T-helper 22 cell (primary cell): Measurements from ENCODE around the gene DDN.

Experiments
- DNase-seq: peaks from one replicate; pipeline ENCODE4 v3.0.0-alpha.2; 2020; ENCODE audit warnings: low read depth

DDN gene

GRCh38 chr12:48966177-48966895 lies 32.8 kb downstream of the DDN start:
- no peak for DNase-seq

- DNase-seq: no peak
These were observed 33.8 kb downstream of the DDN start for GRCh38 chr12:48965298-48965838.

GRCh38 chr12:48961801-48962200 lies 37.4 kb downstream of the DDN start:
- DNase-seq: no peak

- no peak for DNase-seq
These were observed 37.8 kb downstream of the DDN start for GRCh38 chr12:48961331-48961730.

- no peak for DNase-seq
These were observed 38.3 kb downstream of the DDN start for GRCh38 chr12:48960834-48961233.

- no peak for DNase-seq
These were observed 41.2 kb downstream of the DDN start for GRCh38 chr12:48958049-48958388.

GRCh38 chr12:48957141-48958048 lies 41.8 kb downstream of the DDN start, which contains the start of gene ARF3:
Gene ARF3 (minus strand): TSS chr12:48957487. CDS start chr12:48941095, 16,392 bp downstream.
- peak; percentile 90 for DNase-seq

- DNase-seq: no peak
These were observed 42.7 kb downstream of the DDN start for GRCh38 chr12:48956279-48957140.

- no peak for DNase-seq
These were observed 44.2 kb downstream of the DDN start for GRCh38 chr12:48954841-48955501.

- DNase-seq: no peak
These were observed 45.1 kb downstream of the DDN start for GRCh38 chr12:48954061-48954460.

- DNase-seq: no peak
These were observed 46.5 kb downstream of the DDN start for GRCh38 chr12:48952691-48953090.

GRCh38 chr12:48947727-48948126 lies 51.4 kb downstream of the DDN start:
- no peak for DNase-seq

GRCh38 chr12:48946943-48947342 lies 52.2 kb downstream of the DDN start:
- DNase-seq: no peak

GRCh38 chr12:48946205-48946604 lies 53.0 kb downstream of the DDN start:
- DNase-seq: no peak
